Activated T-cell treated with anti-CD3 and anti-CD28 coated beads, Interleukin-2, amount 50 U/mL, for 1 hour (primary cell): Measurements from ENCODE around the gene RBL1.
A peak's percentile ranks its signal among the peaks of the same experiment; 100 is the strongest.

Experiments used
- DNase-seq: peaks from one replicate; pipeline ENCODE4 v3.0.0-alpha.2; 2020

RBL1 gene

GRCh38 chr20:36950414-36951197 is 145.2 kb downstream of the RBL1 start:
- peak; percentile 34 for DNase-seq
